ENCODE measurements around the gene CYP2B6.

The CYP2B6 gene

DNA sequence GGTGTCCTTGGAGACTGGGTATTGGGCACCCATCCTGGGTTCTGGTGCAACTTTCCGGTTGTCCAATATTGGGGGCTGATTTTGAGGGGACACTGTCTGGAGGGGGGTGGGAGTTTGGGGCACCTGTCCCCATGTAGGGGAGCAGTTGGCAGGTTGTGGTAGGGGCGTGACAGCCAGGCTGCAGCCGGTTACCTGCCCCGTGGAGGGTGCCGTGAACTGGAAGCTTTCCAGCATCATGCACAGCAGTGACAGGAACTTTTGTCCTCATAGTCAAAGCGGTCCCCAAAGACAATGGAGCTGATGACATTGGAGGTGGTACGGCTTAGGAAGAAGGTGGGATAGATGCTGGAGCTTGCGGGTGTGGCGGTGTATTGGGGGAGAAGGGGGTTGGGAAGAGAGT lies 34.3 kb downstream of the CYP2B6 start:
- Histone ChIP-seq H3K4me1 (ENCODE audit: insufficient read depth, low read length, severe bottlenecking) (no peaks in the 10 kb centered on the region), H3K9me3 (ENCODE audit: low read length) (no peaks in the 10 kb centered on the region), H3K9ac (ENCODE audit: low read length) (no peak overlapping the region), H3K79me2 (ENCODE audit: insufficient read depth, low read length) (no peaks in the 10 kb centered on the region), H3K27ac (ENCODE audit: low read depth, low read length, poor library complexity, severe bottlenecking) (no peak overlapping the region), H3F3A (ENCODE audit: insufficient read depth, low read length) (no peaks in the 10 kb centered on the region), H3K9me2 (ENCODE audit: low read depth, low read length) (no peaks in the 10 kb centered on the region), H3K4me3 (ENCODE audit: low read depth, low read length, poor library complexity, severe bottlenecking) (no peak overlapping the region), H4K20me1 (ENCODE audit: insufficient read depth, low read length) (no peaks in the 10 kb centered on the region), H2AFZ (ENCODE audit: low read length) (no peak overlapping the region), H3K27me3 (ENCODE audit: insufficient read depth, low read length) (no peaks in the 10 kb centered on the region), H3K4me2 (ENCODE audit: low read length) (no peak overlapping the region), H3K36me3 (ENCODE audit: insufficient read depth, low read length) (no peaks in the 10 kb centered on the region)
- TF ChIP-seq, protein P1, sequence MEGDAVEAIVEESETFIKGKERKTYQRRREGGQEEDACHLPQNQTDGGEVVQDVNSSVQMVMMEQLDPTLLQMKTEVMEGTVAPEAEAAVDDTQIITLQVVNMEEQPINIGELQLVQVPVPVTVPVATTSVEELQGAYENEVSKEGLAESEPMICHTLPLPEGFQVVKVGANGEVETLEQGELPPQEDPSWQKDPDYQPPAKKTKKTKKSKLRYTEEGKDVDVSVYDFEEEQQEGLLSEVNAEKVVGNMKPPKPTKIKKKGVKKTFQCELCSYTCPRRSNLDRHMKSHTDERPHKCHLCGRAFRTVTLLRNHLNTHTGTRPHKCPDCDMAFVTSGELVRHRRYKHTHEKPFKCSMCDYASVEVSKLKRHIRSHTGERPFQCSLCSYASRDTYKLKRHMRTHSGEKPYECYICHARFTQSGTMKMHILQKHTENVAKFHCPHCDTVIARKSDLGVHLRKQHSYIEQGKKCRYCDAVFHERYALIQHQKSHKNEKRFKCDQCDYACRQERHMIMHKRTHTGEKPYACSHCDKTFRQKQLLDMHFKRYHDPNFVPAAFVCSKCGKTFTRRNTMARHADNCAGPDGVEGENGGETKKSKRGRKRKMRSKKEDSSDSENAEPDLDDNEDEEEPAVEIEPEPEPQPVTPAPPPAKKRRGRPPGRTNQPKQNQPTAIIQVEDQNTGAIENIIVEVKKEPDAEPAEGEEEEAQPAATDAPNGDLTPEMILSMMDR (IDR thresholded peaks at IDR 0.05; ENCODE audit: low read length) = no peak
- TF ChIP-seq EZH2 (IDR thresholded peaks at IDR 0.05; ENCODE audit: borderline replicate concordance, low read length) = no peak

DNA sequence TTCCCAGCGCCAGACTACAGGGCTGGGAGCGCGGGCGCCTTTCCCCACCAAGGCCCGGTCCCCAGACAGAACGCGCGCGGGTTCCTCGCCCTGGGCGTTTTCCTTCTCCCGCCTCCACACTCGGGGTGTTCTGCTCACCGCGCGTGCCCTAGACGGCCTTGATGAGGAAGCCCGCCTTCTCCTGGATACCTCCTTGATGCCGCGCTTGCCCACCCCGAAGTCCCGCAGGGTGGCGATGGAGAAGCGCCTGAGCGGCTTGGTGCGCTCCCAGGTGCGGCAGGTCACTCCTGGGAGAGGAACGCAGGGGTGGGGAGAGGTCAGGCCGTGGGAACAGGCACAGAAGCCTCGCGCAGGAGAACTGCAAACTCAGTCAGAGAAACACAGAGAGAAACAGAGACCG lies 34.8 kb downstream of the CYP2B6 start:
- no peak overlapping the region for H3K4me2 ChIP-seq (ENCODE audit: low read length)
- no peaks in the 10 kb centered on the region for H3K36me3 ChIP-seq (ENCODE audit: insufficient read depth, low read length)
- H3K27me3 ChIP-seq (ENCODE audit: insufficient read depth, low read length) = no peaks in the 10 kb centered on the region
- TF ChIP-seq, protein P1 (IDR thresholded peaks at IDR 0.05; ENCODE audit: low read length) = no peak
- no peak for TF ChIP-seq EZH2 (IDR thresholded peaks at IDR 0.05; ENCODE audit: borderline replicate concordance, low read length)
- H3K9me3 ChIP-seq (ENCODE audit: low read length) = no peaks in the 10 kb centered on the region
- H3K4me3 ChIP-seq (ENCODE audit: low read depth, low read length, poor library complexity, severe bottlenecking) = no peak overlapping the region
- no peaks in the 10 kb centered on the region for H3K9me2 ChIP-seq (ENCODE audit: low read depth, low read length)
- H3F3A ChIP-seq (ENCODE audit: insufficient read depth, low read length) = no peaks in the 10 kb centered on the region
- no peak overlapping the region for H2AFZ ChIP-seq (ENCODE audit: low read length)
- H3K27ac ChIP-seq (ENCODE audit: low read depth, low read length, poor library complexity, severe bottlenecking) = no peak overlapping the region
- H3K9ac ChIP-seq (ENCODE audit: low read length) = no peak overlapping the region
- no peaks in the 10 kb centered on the region for H4K20me1 ChIP-seq (ENCODE audit: insufficient read depth, low read length)
- no peaks in the 10 kb centered on the region for H3K79me2 ChIP-seq (ENCODE audit: insufficient read depth, low read length)
- H3K4me1 ChIP-seq (ENCODE audit: insufficient read depth, low read length, severe bottlenecking) = no peaks in the 10 kb centered on the region

DNA sequence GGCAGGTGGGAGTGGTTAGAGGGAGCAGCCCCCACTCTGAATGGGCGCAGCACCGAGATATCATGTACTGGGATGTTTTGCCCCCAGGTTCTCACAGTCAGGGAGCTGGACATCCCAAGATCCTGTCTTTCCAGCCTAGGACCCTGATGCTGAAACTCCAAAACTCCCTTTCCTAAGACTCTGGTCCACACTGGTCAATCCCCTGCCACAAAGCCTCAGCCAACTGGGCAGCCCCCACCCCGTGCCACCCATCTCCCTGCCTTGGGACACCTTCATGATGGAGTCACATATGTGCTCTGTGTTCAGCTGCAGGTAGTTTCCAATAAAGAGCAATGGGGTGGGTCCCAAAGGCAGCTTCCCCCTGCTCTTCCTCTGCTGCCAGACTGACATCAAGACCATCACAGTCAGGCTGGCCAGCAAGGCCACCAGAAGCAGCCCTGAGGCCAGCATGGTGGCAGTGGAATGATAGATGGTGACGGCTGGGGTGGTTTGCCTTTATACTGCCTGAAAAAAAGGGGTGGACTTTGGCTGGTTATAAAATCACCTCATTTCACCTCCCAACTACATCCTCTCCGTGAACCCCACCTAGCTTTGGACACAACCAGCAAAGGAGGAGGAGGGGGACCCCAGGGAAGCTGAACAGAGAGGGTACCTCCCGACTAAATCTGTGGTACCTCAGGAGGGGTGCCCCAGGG lies 36.3 kb downstream of the CYP2B6 start:
- Histone ChIP-seq H3K36me3 (ENCODE audit: insufficient read depth, low read length) (no peaks in the 10 kb centered on the region), H3F3A (ENCODE audit: insufficient read depth, low read length) (no peaks in the 10 kb centered on the region), H3K27me3 (ENCODE audit: insufficient read depth, low read length) (no peaks in the 10 kb centered on the region), H2AFZ (ENCODE audit: low read length) (no peak overlapping the region), H3K4me3 (ENCODE audit: low read depth, low read length, poor library complexity, severe bottlenecking) (no peak overlapping the region), H4K20me1 (ENCODE audit: insufficient read depth, low read length) (no peaks in the 10 kb centered on the region), H3K4me2 (ENCODE audit: low read length) (no peak overlapping the region), H3K4me1 (ENCODE audit: insufficient read depth, low read length, severe bottlenecking) (no peaks in the 10 kb centered on the region), H3K79me2 (ENCODE audit: insufficient read depth, low read length) (no peaks in the 10 kb centered on the region), H3K27ac (ENCODE audit: low read depth, low read length, poor library complexity, severe bottlenecking) (no peak overlapping the region), H3K9me3 (ENCODE audit: low read length) (no peaks in the 10 kb centered on the region), H3K9ac (ENCODE audit: low read length) (no peak overlapping the region), H3K9me2 (ENCODE audit: low read depth, low read length) (no peaks in the 10 kb centered on the region)
- TF ChIP-seq EZH2 (IDR thresholded peaks at IDR 0.05; ENCODE audit: borderline replicate concordance, low read length) = no peak
- TF ChIP-seq, protein P1 (IDR thresholded peaks at IDR 0.05; ENCODE audit: low read length) = no peak
